HepG2 (cell line): ENCODE data around the gene LRRN4CL. TPM values are rescaled to one million over a fixed set of nuclear protein-coding genes. Genes with fewer than 3 reads are reported as not detected.

Source experiments
- ATM ChIP-seq: fragments of 450-650 bp; IDR thresholded peaks from 2 replicates; pipeline ENCODE4 v1.7.1; 2017; ENCODE audit warnings: mild to moderate bottlenecking, borderline replicate concordance
- CHD2 ChIP-seq: IDR thresholded peaks from 2 replicates; pipeline ENCODE4 v1.6.1; 2011; ENCODE audit warnings: low read depth, low read length, improper control_type of control experiment
- GTF2F1 ChIP-seq: fragments of 150-350 bp; IDR thresholded peaks from 2 replicates; pipeline ENCODE4 v1.6.1; 2014; ENCODE audit warnings: low read length
- HMGA1 ChIP-seq: sonication (generic); formaldehyde crosslinking; conservative IDR thresholded peaks from 2 replicates; pipeline ENCODE4 v1.4.0; 2020; ENCODE audit warnings: missing genetic modification reagents
- NKX3-1 ChIP-seq: sonication (generic); formaldehyde crosslinking; IDR thresholded peaks from 2 replicates; pipeline ENCODE4 v1.5.0; 2020; ENCODE audit warnings: missing genetic modification reagents
- RAD51 ChIP-seq: fragments of 450-650 bp; IDR thresholded peaks from 2 replicates; pipeline ENCODE4 v1.6.1; 2016; ENCODE audit warnings: borderline replicate concordance
- SIN3A ChIP-seq: IDR thresholded peaks from 2 replicates; pipeline ENCODE4 v1.6.1; 2011; ENCODE audit warnings: low read depth, mild to moderate bottlenecking, control low read depth, low read length, borderline replicate concordance
- SP1 ChIP-seq, 2 experiments: fragments of 450-650 bp in 1 of 2; sonication (generic) in 1 of 2; formaldehyde crosslinking in 1 of 2; IDR thresholded peaks; 2 replicates each; pipeline versions ENCODE4 v1.4.0 to v1.6.1; 2016 to 2020; ENCODE audit warnings: missing genetic modification reagents in 1 of 2
- TRIM24 ChIP-seq: sonication (generic); formaldehyde crosslinking; IDR thresholded peaks from 2 replicates; pipeline ENCODE4 v1.8.0; 2022; ENCODE audit warnings: mild to moderate bottlenecking, missing genetic modification reagents
- YY1 ChIP-seq: IDR thresholded peaks from 2 replicates; pipeline ENCODE4 v1.6.1; 2011; ENCODE audit warnings: low read length, low read depth, moderate library complexity, mild to moderate bottlenecking; ENCODE audit not compliant: insufficient read depth, insufficient replicate concordance
- ZBTB38 ChIP-seq: sonication (generic); formaldehyde crosslinking; IDR thresholded peaks from 2 replicates; pipeline ENCODE4 v1.5.1; 2020; ENCODE audit warnings: mild to moderate bottlenecking, missing genetic modification reagents
- ZNF230 ChIP-seq: sonication (generic); formaldehyde crosslinking; IDR thresholded peaks from 2 replicates; pipeline ENCODE4 v1.4.0; 2020; ENCODE audit warnings: mild to moderate bottlenecking, missing genetic modification reagents
- ZNF570 ChIP-seq: sonication (generic); formaldehyde crosslinking; IDR thresholded peaks from 2 replicates; pipeline ENCODE4 v1.4.0; 2020; ENCODE audit warnings: mild to moderate bottlenecking, missing genetic modification reagents, borderline replicate concordance
- ZNF747 ChIP-seq: sonication (generic); formaldehyde crosslinking; IDR thresholded peaks from 2 replicates; pipeline ENCODE4 v1.8.1; 2023; ENCODE audit warnings: missing genetic modification reagents, mild to moderate bottlenecking, borderline replicate concordance
- ZNF780A ChIP-seq: sonication (generic); formaldehyde crosslinking; IDR thresholded peaks from 2 replicates; pipeline ENCODE4 v1.8.0; 2022; ENCODE audit warnings: mild to moderate bottlenecking, missing genetic modification reagents, moderate library complexity
- polyA plus RNA-seq, 8 experiments: library from polyadenylated mRNA; depleted of rRNA in 3 of 8; stranded (reverse) in 7 of 8; unstranded in 1 of 8; fragments of >200 nt; fragmentation: Illumina TruSeq in 4 of 8; extraction: Trizol in 4 of 8; gene quantifications; 2 replicates each; pipeline versions ENCODE4 v1.2.1 to v1.2.3, GENCODE V29; 2011 to 2016; ENCODE audit warnings: low read depth in 4 of 8, missing spikeins in 1 of 8, mixed read lengths in 1 of 8; ENCODE audit not compliant: insufficient read depth in 1 of 8
- total RNA-seq, 5 experiments: library from RNA; depleted of rRNA; stranded (reverse); fragments of >200 nt; fragmentation: Illumina TruSeq; extraction: Trizol; gene quantifications; 2 replicates each; pipeline ENCODE4 v1.2.3, GENCODE V29; 2016; ENCODE audit warnings: low read depth in 1 of 5
- TF ChIP-seq, protein P1 (sequence below), 2 experiments: sonication (generic) in 1 of 2; formaldehyde crosslinking in 1 of 2; IDR thresholded peaks; 2 replicates each; pipeline versions ENCODE4 v1.4.0 to v1.6.1; 2018 to 2020; ENCODE audit warnings: missing genetic modification reagents in 2 of 2, borderline replicate concordance in 1 of 2, low read depth in 1 of 2, mild to moderate bottlenecking in 1 of 2, missing biosample characterization in 1 of 2
- TF ChIP-seq, protein P2 (sequence below): sonication (generic); formaldehyde crosslinking; IDR thresholded peaks from 2 replicates; pipeline ENCODE4 v1.5.0; 2020; ENCODE audit warnings: missing genetic modification reagents, mild to moderate bottlenecking, borderline replicate concordance
- TF ChIP-seq, protein P3 (sequence below), 2 experiments: fragments of 450-650 bp in 1 of 2; sonication (generic) in 1 of 2; formaldehyde crosslinking in 1 of 2; IDR thresholded peaks; 2 replicates each; pipeline versions ENCODE4 v1.6.1 to v1.8.0; 2016 to 2022; ENCODE audit warnings: antibody characterized with exemption in 1 of 2, mild to moderate bottlenecking in 1 of 2, missing genetic modification reagents in 1 of 2

The LRRN4CL gene
- total and polyA plus RNA-seq, 2 of the 13 experiments (the other 11 are each of a cell fraction or from before 2014, with no cell fraction given), result 0.11 TPM; not detected in 1

DNA sequence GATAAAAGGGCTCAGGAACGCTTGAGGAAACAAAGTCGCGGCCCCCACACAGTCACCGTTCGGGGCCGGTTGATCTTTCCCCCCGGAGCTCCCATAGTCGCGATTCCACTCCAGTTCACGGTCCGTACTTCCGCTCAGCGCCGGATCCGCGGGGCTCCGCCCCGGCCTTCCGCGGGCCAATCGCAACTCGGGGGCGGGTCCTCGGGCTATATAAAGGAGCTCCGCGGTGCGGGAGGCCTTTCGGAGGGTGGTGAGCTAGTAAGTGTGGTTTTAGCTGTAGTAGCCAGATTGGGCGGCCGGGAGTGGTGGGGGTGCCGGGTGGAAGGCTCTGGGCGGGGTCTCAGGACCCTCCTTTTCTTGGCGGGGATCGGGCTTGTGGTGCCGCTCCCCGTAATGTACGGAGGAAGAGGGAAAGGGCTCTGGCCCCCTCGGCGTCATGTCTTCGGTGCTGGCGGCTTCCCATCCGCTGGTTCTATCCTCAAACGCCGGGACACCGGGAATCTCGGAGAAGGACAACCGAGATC is 24.2 kb downstream of the LRRN4CL start, which contains the start of the genes C11orf98 and CSKMT (continued):
- TF ChIP-seq ZNF570 (CRISPR knock-in tag) (no peak), SIN3A (peak; percentile 91; the same call in 1 of the 2 replicates), GTF2F1 (peak; percentile 97), RAD51 (no peak), SP1 (IDR thresholded peaks at IDR 0.05) (peak; percentile 60; the same call in 1 of the 2 replicates), SP1 (CRISPR knock-in tag; IDR thresholded peaks at IDR 0.05) (peak; percentile 97), HMGA1 (CRISPR knock-in tag) (no peak), TRIM24 (CRISPR knock-in tag) (no peak), ATM (no peak), NKX3-1 (CRISPR knock-in tag) (peak; percentile 73), ZNF780A (CRISPR knock-in tag) (no peak), ZNF747 (CRISPR knock-in tag) (no peak), ZNF230 (CRISPR knock-in tag) (peak; percentile 90), CHD2 (peak; percentile 38; the same call in 1 of the 2 replicates), ZBTB38 (peak; percentile 97), YY1 (peak; percentile 75)
- TF ChIP-seq, protein P1, sequence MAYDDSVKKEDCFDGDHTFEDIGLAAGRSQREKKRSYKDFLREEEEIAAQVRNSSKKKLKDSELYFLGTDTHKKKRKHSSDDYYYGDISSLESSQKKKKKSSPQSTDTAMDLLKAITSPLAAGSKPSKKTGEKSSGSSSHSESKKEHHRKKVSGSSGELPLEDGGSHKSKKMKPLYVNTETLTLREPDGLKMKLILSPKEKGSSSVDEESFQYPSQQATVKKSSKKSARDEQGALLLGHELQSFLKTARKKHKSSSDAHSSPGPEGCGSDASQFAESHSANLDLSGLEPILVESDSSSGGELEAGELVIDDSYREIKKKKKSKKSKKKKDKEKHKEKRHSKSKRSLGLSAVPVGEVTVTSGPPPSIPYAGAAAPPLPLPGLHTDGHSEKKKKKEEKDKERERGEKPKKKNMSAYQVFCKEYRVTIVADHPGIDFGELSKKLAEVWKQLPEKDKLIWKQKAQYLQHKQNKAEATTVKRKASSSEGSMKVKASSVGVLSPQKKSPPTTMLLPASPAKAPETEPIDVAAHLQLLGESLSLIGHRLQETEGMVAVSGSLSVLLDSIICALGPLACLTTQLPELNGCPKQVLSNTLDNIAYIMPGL (CRISPR knock-in tag; IDR thresholded peaks at IDR 0.05; ENCODE audit: borderline replicate concordance in 1 of 2, low read depth in 1 of 2), result peak; percentile 51 to 85; a peak in 3 of 4 replicates
- TF ChIP-seq, protein P2, sequence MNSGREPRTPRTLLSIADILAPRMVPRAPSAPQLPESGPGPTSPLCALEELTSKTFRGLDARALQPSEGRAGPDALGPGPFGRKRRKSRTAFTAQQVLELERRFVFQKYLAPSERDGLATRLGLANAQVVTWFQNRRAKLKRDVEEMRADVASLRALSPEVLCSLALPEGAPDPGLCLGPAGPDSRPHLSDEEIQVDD (CRISPR knock-in tag), result no peak
- TF ChIP-seq, protein P3, sequence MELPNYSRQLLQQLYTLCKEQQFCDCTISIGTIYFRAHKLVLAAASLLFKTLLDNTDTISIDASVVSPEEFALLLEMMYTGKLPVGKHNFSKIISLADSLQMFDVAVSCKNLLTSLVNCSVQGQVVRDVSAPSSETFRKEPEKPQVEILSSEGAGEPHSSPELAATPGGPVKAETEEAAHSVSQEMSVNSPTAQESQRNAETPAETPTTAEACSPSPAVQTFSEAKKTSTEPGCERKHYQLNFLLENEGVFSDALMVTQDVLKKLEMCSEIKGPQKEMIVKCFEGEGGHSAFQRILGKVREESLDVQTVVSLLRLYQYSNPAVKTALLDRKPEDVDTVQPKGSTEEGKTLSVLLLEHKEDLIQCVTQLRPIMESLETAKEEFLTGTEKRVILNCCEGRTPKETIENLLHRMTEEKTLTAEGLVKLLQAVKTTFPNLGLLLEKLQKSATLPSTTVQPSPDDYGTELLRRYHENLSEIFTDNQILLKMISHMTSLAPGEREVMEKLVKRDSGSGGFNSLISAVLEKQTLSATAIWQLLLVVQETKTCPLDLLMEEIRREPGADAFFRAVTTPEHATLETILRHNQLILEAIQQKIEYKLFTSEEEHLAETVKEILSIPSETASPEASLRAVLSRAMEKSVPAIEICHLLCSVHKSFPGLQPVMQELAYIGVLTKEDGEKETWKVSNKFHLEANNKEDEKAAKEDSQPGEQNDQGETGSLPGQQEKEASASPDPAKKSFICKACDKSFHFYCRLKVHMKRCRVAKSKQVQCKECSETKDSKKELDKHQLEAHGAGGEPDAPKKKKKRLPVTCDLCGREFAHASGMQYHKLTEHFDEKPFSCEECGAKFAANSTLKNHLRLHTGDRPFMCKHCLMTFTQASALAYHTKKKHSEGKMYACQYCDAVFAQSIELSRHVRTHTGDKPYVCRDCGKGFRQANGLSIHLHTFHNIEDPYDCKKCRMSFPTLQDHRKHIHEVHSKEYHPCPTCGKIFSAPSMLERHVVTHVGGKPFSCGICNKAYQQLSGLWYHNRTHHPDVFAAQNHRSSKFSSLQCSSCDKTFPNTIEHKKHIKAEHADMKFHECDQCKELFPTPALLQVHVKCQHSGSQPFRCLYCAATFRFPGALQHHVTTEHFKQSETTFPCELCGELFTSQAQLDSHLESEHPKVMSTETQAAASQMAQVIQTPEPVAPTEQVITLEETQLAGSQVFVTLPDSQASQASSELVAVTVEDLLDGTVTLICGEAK (IDR thresholded peaks at IDR 0.05), result no peak
- TF ChIP-seq, protein P3 (CRISPR knock-in tag; IDR thresholded peaks at IDR 0.05), result no peak
